ENCODE measurements around the gene BCAP29. TPM values are rescaled to one million over a fixed set of nuclear protein-coding genes. Genes with fewer than 3 reads are reported as not detected.

BCAP29 gene
- total and polyA plus RNA-seq, 2 donors (not counting 3 experiments of a cell fraction or from before 2014, with no cell fraction given), result 122 to 162 TPM

GRCh38 chr7:107622894-107623293 is 42.8 kb downstream of the BCAP29 start:
- FAIRE-seq (no peak), DNase-seq (ENCODE audit: low read depth, low spot score) (no peak)
- Histone ChIP-seq H2AFZ (ENCODE audit: low read depth, low read length) (no peak overlapping the region), H3K27ac (ENCODE audit: insufficient read depth, low read depth, low read length) (peak overlapping the region; percentile 13), H3K9ac (replicated peaks; ENCODE audit: extremely low read depth, insufficient read depth, low read length) (no peak overlapping the region), H3K27me3 (ENCODE audit: control insufficient read depth in 2 of 2, insufficient read depth in 2 of 2, low read length in 2 of 2) (no peaks in the 10 kb centered on the region), H3K9me1 (replicated peaks; ENCODE audit: control insufficient read depth, extremely low read depth, insufficient read depth, low read length) (no peaks in the 10 kb centered on the region), H3K4me1 (ENCODE audit: control insufficient read depth, extremely low read depth, insufficient read depth, low read length) (peaks cover 15% of the 10 kb centered on the region), H3K79me2 (ENCODE audit: control insufficient read depth, insufficient read depth, low read length) (no peaks in the 10 kb centered on the region), H3K4me3 (replicated peaks in 1 of 3; ENCODE audit: insufficient read depth in 1 of 3, low read depth in 1 of 3, low read length in 3 of 3) (no peak overlapping the region), H3K9me3 (replicated peaks; ENCODE audit: control insufficient read depth, insufficient read depth, low read length) (no peaks in the 10 kb centered on the region), H3K36me3 (ENCODE audit: control insufficient read depth in 2 of 2, extremely low read depth in 1 of 2, insufficient read depth in 2 of 2, low read length in 2 of 2) (peaks cover 2 to 14% of the 10 kb centered on the region in 2 experiments), H3K4me2 (ENCODE audit: insufficient read depth, low read length) (no peak overlapping the region), H4K20me1 (replicated peaks; ENCODE audit: control insufficient read depth, extremely low read depth, insufficient read depth, low read length) (no peaks in the 10 kb centered on the region)
- no TSS peak for BruUV-seq (replicated peaks)
- intact Hi-C loops (cut with micrococcal nuclease) (loop anchor here (5.0 kb wide), 1 partner anchor 104 kb away; no protein-coding TSS in a partner anchor), dilution Hi-C loops (cut with MboI; ENCODE audit: extremely low pct_ligation_motif_present, low sequenced_read_pairs) (no loop called here)
- ChIA-PET CTCF (interaction anchor here (1.2 kb wide), 1 partner anchor 39 kb away, joined by 3 read pairs; no protein-coding TSS in a partner anchor), POLR2A (no interaction called here)
- TF ChIP-seq EZH2 (IDR thresholded peaks at IDR 0.05; ENCODE audit: borderline replicate concordance, low read depth, low read length, severe bottlenecking), result no peak
- no peak for TF ChIP-seq MYC (IDR thresholded peaks at IDR 0.05; ENCODE audit: low read depth, low read length)
- TF ChIP-seq FOS (IDR thresholded peaks at IDR 0.05; ENCODE audit: borderline replicate concordance, insufficient read depth, low read length), result no peak
- TF ChIP-seq, protein P1, sequence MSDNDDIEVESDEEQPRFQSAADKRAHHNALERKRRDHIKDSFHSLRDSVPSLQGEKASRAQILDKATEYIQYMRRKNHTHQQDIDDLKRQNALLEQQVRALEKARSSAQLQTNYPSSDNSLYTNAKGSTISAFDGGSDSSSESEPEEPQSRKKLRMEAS (IDR thresholded peaks at IDR 0.05; ENCODE audit: insufficient read depth, insufficient read length), result no peak
- TF ChIP-seq GATA2 (IDR thresholded peaks at IDR 0.05; ENCODE audit: insufficient read depth, insufficient read length, low read depth, low read length), result no peak
- TF ChIP-seq POLR2AphosphoS5 (IDR thresholded peaks at IDR 0.05; ENCODE audit: insufficient read depth, low read depth, low read length), result no peak
- no peak for TF ChIP-seq JUN (IDR thresholded peaks at IDR 0.05; ENCODE audit: borderline replicate concordance, insufficient read depth, insufficient read length, low read depth)
- no peak for TF ChIP-seq POLR2A (IDR thresholded peaks at IDR 0.05; ENCODE audit: low read depth, low read length)
- no peak for TF ChIP-seq CTCF (IDR thresholded peaks at IDR 0.05; ENCODE audit: extremely low read depth in 1 of 2, insufficient read depth in 1 of 2, low read depth in 1 of 2, low read length in 2 of 2)

Data from endothelial cell of umbilical vein (primary cell).